Mucosa of descending colon (tissue), 3 donors: ENCODE results near the gene RIN3. TPM values are rescaled to one million over a fixed set of nuclear protein-coding genes. Genes with fewer than 3 reads are reported as not detected.
"Not testable (repeated sequence)": the region's sequence is repeated elsewhere in the genome, so short reads cannot be mapped to it uniquely, and the experiment has no call there.

Experiments used
- ATAC-seq: fragments of 200-7000 bp; cut with Tn5 transposase; one replicate; pipeline ENCODE4 v1.9.1; 2020; ENCODE audit warnings: mild to moderate bottlenecking, moderate library complexity
- DNase-seq, 3 donors: peaks; one replicate each; pipeline ENCODE4 v3.0.0-alpha.2; 2020
- H3K36me3 ChIP-seq: fragments of 200-600 bp; one replicate; pipeline ENCODE4 v1.8.0; 2021; ENCODE audit warnings: low read depth, mild to moderate bottlenecking
- H3K4me1 ChIP-seq: fragments of 200-600 bp; one replicate; pipeline ENCODE4 v1.8.0; 2021; ENCODE audit warnings: low read depth, mild to moderate bottlenecking
- H3K4me3 ChIP-seq: fragments of 200-600 bp; one replicate; pipeline ENCODE4 v1.8.0; 2021; ENCODE audit warnings: mild to moderate bottlenecking
- H3K9me3 ChIP-seq: fragments of 200-600 bp; one replicate; pipeline ENCODE4 v1.8.0; 2021; ENCODE audit warnings: mild to moderate bottlenecking
- CTCF ChIP-seq: fragments of 200-600 bp; IDR thresholded peaks from one replicate; pipeline ENCODE4 v1.8.0; 2022; ENCODE audit warnings: antibody characterized with exemption, mild to moderate bottlenecking
- intact Hi-C, 2 donors: fragments of 100-400 bp; cut with DNase I in 1 of 2; cut with micrococcal nuclease in 1 of 2; formaldehyde crosslinking; loops; one replicate each; pipeline versions ENCODE4 v1.11.0 to v1.11.1; 2022; cut with DNase I, micrococcal nuclease
- total RNA-seq, 3 donors: library from RNA; stranded (reverse); fragmentation: NEBNext Ultra II Directional in 2 of 3; extraction: Animal tissue kit (Norgen Biotek cat#: 25700) in 2 of 3; gene quantifications; one replicate each; pipeline versions ENCODE4 v1.2.1 to v1.2.4, GENCODE V29; 2021 to 2023
- donor health status: DM: no; HTN: no; CAD: no; lungs with moderate emphysema.
- donor health status: DM: no; HTN: no; CAD: no.
- donor health status: DM: no; HTN: yes; CAD: no.

Gene RIN3
- total RNA-seq, 3 donors from 2014 or later = 26.2 to 51.0 (median 32.9) TPM

GRCh38 chr14:92679246-92679645 is 165.7 kb downstream of the RIN3 start:
- DNase-seq (no peak), ATAC-seq (no peak)
- Histone ChIP-seq H3K4me3 (no peak overlapping the region), H3K36me3 (no peaks in the 10 kb centered on the region), H3K9me3 (no peaks in the 10 kb centered on the region), H3K4me1 (peaks cover 8% of the 10 kb centered on the region)
- TF ChIP-seq CTCF = no peak
- intact Hi-C loops = no loop called here

- H3K4me1 ChIP-seq, DNase-seq, H3K4me3 ChIP-seq, ATAC-seq, H3K36me3 ChIP-seq, H3K9me3 ChIP-seq: not testable (repeated sequence)
- intact Hi-C loops = loop anchor here in 1 of 2 donors (10.0 kb wide), 1 partner anchor 546 kb away; no protein-coding TSS in a partner anchor
These were observed 166.7 kb downstream of the RIN3 start for GRCh38 chr14:92680330-92680729.

GRCh38 chr14:92680781-92681650 is 167.4 kb downstream of the RIN3 start:
- Histone ChIP-seq H3K9me3 (no peaks in the 10 kb centered on the region), H3K4me3 (no peak overlapping the region), H3K4me1 (peaks cover 8% of the 10 kb centered on the region), H3K36me3 (no peaks in the 10 kb centered on the region)
- intact Hi-C loops = loop anchor here in 1 of 2 donors (10.0 kb wide), 1 partner anchor 546 kb away; no protein-coding TSS in a partner anchor
- DNase-seq = peak; percentile 79 to 89 (median 88)
- peak; percentile 89 for TF ChIP-seq CTCF
- ATAC-seq = peak; percentile 92

- no peaks in the 10 kb centered on the region for H3K36me3 ChIP-seq
- TF ChIP-seq CTCF = no peak
- intact Hi-C loops = loop anchor here in 1 of 2 donors (10.0 kb wide), 1 partner anchor 548 kb away; no protein-coding TSS in a partner anchor
- DNase-seq (no peak), ATAC-seq (no peak)
- no peak overlapping the region for H3K4me3 ChIP-seq
- H3K4me1 ChIP-seq = peaks cover 14% of the 10 kb centered on the region
- no peaks in the 10 kb centered on the region for H3K9me3 ChIP-seq
These were observed 169.5 kb downstream of the RIN3 start for GRCh38 chr14:92683041-92683440.

- no peak for TF ChIP-seq CTCF
- no peak for ATAC-seq
- Histone ChIP-seq H3K36me3 (no peaks in the 10 kb centered on the region), H3K4me3 (no peak overlapping the region), H3K9me3 (no peaks in the 10 kb centered on the region), H3K4me1 (peaks cover 14% of the 10 kb centered on the region)
- intact Hi-C loops = loop anchor here in 1 of 2 donors (10.0 kb wide), 1 partner anchor 550 kb away; no protein-coding TSS in a partner anchor
- DNase-seq = peak in 1 of 3 donors; percentile 38
These were observed 171.4 kb downstream of the RIN3 start for GRCh38 chr14:92684801-92685560.
